Progenitor cell of endocrine pancreas (in vitro differentiated cells): ENCODE data around the gene TMEM50B. TPM values are rescaled to one million over a fixed set of nuclear protein-coding genes. Genes with fewer than 3 reads are reported as not detected.

ENCODE experiments used
- DNase-seq: peaks from one replicate; pipeline ENCODE4 v3.0.0; 2021; ENCODE audit warnings: low spot score; ENCODE audit not compliant: unreplicated experiment
- H3K27ac Mint-ChIP-seq: 2 replicates; pipeline ENCODE4 v1.8.0; 2021; ENCODE audit warnings: mild to moderate bottlenecking, moderate library complexity, mixed read lengths
- H3K27me3 Mint-ChIP-seq: 2 replicates; pipeline ENCODE4 v1.8.0; 2021; ENCODE audit warnings: mixed read lengths
- H3K36me3 Mint-ChIP-seq: 2 replicates; pipeline ENCODE4 v1.8.0; 2022; ENCODE audit warnings: mixed read lengths; ENCODE audit not compliant: insufficient read depth
- H3K4me1 Mint-ChIP-seq: 2 replicates; pipeline ENCODE4 v1.8.0; 2021; ENCODE audit warnings: low read depth, mixed read lengths
- H3K4me3 Mint-ChIP-seq: 2 replicates; pipeline ENCODE4 v1.8.0; 2021; ENCODE audit warnings: low read depth, mild to moderate bottlenecking, moderate library complexity, mixed read lengths
- H3K9me3 Mint-ChIP-seq: 2 replicates; pipeline ENCODE4 v1.8.0; 2021; ENCODE audit warnings: low read depth, mixed read lengths
- total RNA-seq: library from RNA; stranded (reverse); gene quantifications from 2 replicates; pipeline ENCODE4 v1.2.1, GENCODE V29; 2021
- TF ChIP-seq, protein P1 (sequence below): fragments of 200-600 bp; sonication (generic); IDR thresholded peaks from one replicate; pipeline ENCODE4 v1.5.0; 2021; ENCODE audit warnings: antibody characterized with exemption, mild to moderate bottlenecking; ENCODE audit not compliant: unreplicated experiment

The TMEM50B gene
- total RNA-seq, 1 donor from 2014 or later = 39.4 TPM

DNA sequence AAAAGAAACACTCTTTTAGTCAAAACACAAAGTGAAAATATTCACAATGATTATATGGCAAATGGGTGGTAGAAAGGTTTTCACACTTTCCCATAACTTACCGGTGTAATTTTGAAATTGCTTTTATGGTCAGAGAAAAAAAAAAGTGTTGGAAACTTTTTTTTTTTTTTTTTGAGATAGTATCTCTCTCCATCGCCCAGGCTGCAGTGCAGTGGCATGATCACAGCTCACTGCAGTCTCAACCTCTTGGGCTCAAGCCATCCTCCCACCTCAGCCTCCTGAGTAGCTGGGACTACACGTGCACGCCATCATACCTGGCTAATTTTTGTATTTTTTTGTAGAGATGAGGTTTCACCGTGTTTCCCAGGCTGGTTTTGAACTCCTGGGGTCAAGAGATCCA, 73.3 kb downstream of the TMEM50B start:
- Mint-ChIP-seq H3K4me3 (no peak overlapping the region), H3K4me1 (peaks cover 33% of the 10 kb centered on the region), H3K36me3 (peaks cover 6% of the 10 kb centered on the region), H3K9me3 (no peaks in the 10 kb centered on the region), H3K27ac (no peak overlapping the region), H3K27me3 (no peaks in the 10 kb centered on the region)
- TF ChIP-seq, protein P1, sequence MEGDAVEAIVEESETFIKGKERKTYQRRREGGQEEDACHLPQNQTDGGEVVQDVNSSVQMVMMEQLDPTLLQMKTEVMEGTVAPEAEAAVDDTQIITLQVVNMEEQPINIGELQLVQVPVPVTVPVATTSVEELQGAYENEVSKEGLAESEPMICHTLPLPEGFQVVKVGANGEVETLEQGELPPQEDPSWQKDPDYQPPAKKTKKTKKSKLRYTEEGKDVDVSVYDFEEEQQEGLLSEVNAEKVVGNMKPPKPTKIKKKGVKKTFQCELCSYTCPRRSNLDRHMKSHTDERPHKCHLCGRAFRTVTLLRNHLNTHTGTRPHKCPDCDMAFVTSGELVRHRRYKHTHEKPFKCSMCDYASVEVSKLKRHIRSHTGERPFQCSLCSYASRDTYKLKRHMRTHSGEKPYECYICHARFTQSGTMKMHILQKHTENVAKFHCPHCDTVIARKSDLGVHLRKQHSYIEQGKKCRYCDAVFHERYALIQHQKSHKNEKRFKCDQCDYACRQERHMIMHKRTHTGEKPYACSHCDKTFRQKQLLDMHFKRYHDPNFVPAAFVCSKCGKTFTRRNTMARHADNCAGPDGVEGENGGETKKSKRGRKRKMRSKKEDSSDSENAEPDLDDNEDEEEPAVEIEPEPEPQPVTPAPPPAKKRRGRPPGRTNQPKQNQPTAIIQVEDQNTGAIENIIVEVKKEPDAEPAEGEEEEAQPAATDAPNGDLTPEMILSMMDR = no peak
- no peak for DNase-seq

DNA sequence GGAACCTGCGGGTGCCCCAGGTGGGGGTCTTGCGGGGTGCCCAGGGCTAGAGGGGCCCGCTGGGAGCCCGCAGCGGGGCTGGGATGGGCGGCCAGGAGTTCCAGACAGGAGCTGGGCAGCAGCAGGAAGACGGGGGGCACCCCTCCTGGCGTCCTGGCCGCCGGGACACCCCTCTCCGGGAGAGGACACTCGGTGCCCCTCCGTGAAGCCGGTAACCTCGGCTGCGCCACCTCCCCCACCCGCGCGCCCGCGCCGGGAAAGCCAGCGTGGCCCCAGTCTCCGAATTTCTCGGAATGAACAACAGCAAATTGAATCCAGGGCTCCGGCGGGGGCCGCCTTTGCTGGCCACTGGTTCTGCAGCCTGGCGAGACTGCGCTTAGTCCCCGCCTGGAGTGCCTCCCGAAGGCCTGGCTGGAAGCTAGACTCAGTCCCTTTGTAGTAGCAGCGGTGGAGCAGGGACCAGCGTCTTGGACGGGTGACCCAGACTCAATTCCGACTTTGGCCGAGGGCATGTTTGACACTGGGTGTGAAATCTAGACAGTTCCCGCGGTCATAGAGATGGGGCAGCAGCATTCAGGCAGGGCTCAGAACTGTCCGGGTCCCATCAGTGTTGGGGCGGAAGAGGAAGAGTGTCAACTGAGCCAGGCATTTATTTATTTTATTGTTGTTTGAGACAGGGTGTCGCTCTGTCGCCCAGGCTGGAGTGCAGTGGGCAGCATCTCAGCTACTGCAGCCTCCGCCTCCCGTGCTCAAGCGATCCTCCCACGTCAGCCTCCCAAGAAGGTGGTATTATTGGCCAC, 75.8 kb downstream of the TMEM50B start:
- Mint-ChIP-seq H3K27ac (peak overlapping the region; percentile 96), H3K27me3 (no peaks in the 10 kb centered on the region), H3K4me1 (peaks cover 26% of the 10 kb centered on the region), H3K36me3 (peaks cover 4% of the 10 kb centered on the region), H3K9me3 (no peaks in the 10 kb centered on the region), H3K4me3 (peak overlapping the region; percentile 86)
- peak; percentile 38 for DNase-seq
- TF ChIP-seq, protein P1 = no peak

DNA sequence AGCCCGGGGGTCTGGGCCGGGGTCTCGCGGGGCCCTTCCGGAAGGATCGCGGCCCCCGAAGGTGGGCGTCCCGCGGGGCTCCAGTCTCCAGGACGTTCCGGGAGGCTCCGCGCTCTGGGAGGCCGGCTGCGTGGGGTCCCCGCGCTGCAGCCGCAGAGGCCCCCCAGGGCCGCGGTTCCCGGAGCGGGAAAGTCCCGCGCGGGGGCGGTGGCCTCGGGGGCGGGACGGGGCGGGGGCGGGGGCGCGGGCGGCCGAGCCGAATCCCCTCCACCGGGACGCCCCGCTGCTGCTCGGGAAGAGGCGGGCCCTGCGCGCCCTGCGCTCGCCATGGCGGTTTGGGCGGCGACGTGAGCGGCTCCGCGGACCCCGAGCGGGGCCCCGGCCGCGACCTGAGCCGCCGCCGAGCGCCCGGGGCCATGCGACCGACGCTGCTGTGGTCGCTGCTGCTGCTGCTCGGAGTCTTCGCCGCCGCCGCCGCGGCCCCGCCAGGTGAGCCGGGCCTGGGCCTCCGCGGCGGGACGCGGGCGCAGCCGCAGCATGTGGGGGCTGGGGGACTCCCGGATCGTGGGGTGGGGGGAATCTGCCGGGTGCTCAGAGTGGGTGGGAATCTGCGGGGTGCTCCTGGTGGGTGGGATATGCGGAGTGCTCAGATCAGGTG, 76.5 kb downstream of the TMEM50B start, which contains the start of gene IFNGR2:
TSS of gene IFNGR2 (plus strand) at position 286 of the 658 bp plus-strand sequence. CDS start at position 417, 131 bp downstream.
- Mint-ChIP-seq H3K9me3 (no peaks in the 10 kb centered on the region), H3K27me3 (no peaks in the 10 kb centered on the region), H3K4me1 (peaks cover 23% of the 10 kb centered on the region), H3K27ac (peak within 1 kb of the TSS; percentile 96), H3K4me3 (peak within 1 kb of the TSS; percentile 86), H3K36me3 (no peaks in the 10 kb centered on the region)
- TF ChIP-seq, protein P1 = no peak
- peak; percentile 25 for DNase-seq

DNA sequence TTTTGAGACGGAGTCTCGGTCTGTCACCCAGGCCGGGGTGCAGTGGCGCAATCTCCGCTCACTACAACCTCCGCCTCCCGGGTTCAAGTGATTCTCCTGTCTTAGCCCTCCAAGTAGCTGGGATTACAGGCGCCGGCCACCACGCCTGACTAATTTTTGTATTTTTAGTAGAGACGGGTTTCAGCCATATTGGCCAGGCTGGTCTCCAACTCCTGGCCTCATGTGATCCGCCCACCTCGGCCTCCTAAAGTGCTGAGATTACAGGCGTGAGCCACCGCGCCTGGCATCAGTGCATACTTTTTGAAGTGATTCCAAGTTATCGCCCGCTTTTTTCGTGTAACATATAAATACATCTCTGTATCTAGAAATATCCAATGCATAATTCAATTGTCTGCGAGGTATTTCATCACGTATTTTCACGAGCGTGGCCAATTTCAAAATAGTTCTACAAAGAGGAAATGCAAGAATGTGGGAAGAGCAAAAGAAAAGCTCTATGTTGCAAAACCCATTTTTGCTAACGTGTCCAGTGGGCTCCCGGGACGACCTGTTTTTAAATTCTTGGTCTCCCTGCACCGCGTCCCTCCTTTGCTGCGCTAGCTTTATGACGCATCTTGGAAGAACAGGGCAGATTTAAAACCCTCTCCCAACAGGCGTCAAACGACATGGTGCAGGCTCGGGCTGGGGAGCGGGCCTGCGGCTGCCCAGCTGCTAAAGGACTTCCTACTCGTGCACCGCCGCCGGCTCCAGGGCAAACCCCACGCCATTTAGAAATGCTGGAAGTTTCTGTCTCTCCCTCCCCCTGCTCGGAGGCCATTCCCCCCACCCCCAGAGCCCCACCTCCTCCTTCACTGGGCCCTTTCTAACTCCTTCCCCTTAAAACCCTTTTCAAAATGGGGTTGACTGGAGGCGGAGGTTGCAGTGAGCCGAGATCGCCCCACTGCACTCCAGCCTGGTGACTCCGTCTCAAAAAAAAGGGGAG, 77.5 kb downstream of the TMEM50B start:
- no peaks in the 10 kb centered on the region for H3K36me3 Mint-ChIP-seq
- H3K4me1 Mint-ChIP-seq = peaks cover 23% of the 10 kb centered on the region
- H3K27ac Mint-ChIP-seq = peak overlapping the region; percentile 92
- TF ChIP-seq, protein P1 = no peak
- H3K4me3 Mint-ChIP-seq = peak overlapping the region; percentile 77
- DNase-seq = no peak
- H3K27me3 Mint-ChIP-seq = no peaks in the 10 kb centered on the region
- H3K9me3 Mint-ChIP-seq = no peaks in the 10 kb centered on the region

DNA sequence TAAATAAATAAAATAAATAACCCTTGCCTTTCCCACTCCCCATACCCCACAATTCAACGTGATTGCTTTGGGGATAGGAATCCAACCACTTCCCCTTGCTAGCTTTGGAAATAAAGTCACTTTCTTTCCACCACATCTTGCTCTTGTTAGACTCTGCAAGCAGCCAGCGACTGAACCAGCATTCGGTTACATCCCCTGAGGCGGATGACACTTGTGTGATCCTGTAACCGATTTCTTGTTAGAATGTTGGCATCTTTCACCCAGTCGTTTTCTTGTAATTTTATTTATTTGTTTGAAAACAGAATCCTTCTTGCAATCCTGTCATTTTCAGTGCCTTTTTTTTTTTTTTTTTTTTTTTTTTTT, 78.2 kb downstream of the TMEM50B start:
- H3K9me3 Mint-ChIP-seq = no peaks in the 10 kb centered on the region
- peak overlapping the region; percentile 5 for H3K4me3 Mint-ChIP-seq
- H3K36me3 Mint-ChIP-seq = no peaks in the 10 kb centered on the region
- TF ChIP-seq, protein P1 = no peak
- no peak overlapping the region for H3K27ac Mint-ChIP-seq
- no peaks in the 10 kb centered on the region for H3K27me3 Mint-ChIP-seq
- peaks cover 17% of the 10 kb centered on the region for H3K4me1 Mint-ChIP-seq
- no peak for DNase-seq
